Measurements from ENCODE around the gene ANKFY1.

- TF ChIP-seq EZH2 (IDR thresholded peaks at IDR 0.05; ENCODE audit: borderline replicate concordance, low read depth, low read length, severe bottlenecking) (no peak), POLR2AphosphoS5 (IDR thresholded peaks at IDR 0.05; ENCODE audit: insufficient read depth, low read depth, low read length) (no peak), JUN (IDR thresholded peaks at IDR 0.05; ENCODE audit: borderline replicate concordance, insufficient read depth, insufficient read length, low read depth) (no peak), POLR2A (IDR thresholded peaks at IDR 0.05; ENCODE audit: low read depth, low read length) (no peak), CTCF (IDR thresholded peaks at IDR 0.05; ENCODE audit: extremely low read depth in 1 of 2, insufficient read depth in 1 of 2, low read depth in 1 of 2, low read length in 2 of 2) (no peak), MAX (IDR thresholded peaks at IDR 0.05; ENCODE audit: insufficient read depth, insufficient read length) (no peak), MYC (IDR thresholded peaks at IDR 0.05; ENCODE audit: low read depth, low read length) (no peak), GATA2 (IDR thresholded peaks at IDR 0.05; ENCODE audit: insufficient read depth, insufficient read length, low read depth, low read length) (no peak), FOS (IDR thresholded peaks at IDR 0.05; ENCODE audit: borderline replicate concordance, insufficient read depth, low read length) (no peak)
Observed at GRCh38 chr17:4180791-4181190, 83.0 kb downstream of the ANKFY1 start.

Measured in endothelial cell of umbilical vein (primary cell).